ENCODE measurements around the gene DAAM1. TPM values are rescaled to one million over a fixed set of nuclear protein-coding genes. Genes with fewer than 3 reads are reported as not detected.

DAAM1 gene
- total RNA-seq, 1 donor from 2014 or later: 232 TPM

DNA sequence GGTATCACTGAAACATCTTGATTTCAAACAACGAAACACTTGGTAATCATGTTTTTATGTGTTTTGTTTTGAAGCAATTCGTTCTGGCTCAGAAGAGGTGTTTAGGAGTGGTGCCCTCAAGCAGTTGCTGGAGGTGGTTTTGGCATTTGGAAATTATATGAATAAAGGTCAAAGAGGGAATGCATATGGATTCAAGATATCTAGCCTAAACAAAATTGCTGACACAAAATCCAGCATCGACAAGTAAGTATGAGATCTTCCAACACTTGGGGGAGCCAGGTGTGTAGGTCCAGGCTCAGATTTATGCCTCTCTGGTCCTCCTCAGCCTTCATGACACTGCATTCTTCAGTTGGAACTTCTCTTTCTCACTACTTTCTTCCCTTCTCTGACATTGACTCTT, 166.6 kb downstream of the DAAM1 start:
- DNase-seq (ENCODE audit: low spot score in 2 of 2) (no peak), FAIRE-seq (no peak)

DNA sequence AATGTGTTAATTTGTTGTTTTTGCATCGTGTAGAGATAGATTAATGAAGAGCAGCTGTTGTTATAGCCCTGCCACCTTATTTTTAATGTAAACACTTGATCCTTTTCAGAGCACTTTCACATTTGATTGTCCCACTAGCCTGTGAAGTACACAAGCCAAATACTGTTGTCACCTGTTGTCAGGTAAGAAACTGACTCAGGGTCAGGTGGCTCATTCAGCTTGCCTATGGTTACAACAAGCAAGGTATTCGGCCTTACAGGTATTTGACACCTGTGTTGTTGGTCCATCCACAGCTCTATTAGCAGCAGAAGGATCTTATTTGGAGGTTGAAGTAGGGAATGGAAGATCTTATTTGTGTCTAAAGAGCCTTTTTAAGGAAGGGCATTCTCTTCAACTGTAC, 167.8 kb downstream of the DAAM1 start:
- FAIRE-seq (no peak), DNase-seq (ENCODE audit: low spot score in 2 of 2) (no peak)

DNA sequence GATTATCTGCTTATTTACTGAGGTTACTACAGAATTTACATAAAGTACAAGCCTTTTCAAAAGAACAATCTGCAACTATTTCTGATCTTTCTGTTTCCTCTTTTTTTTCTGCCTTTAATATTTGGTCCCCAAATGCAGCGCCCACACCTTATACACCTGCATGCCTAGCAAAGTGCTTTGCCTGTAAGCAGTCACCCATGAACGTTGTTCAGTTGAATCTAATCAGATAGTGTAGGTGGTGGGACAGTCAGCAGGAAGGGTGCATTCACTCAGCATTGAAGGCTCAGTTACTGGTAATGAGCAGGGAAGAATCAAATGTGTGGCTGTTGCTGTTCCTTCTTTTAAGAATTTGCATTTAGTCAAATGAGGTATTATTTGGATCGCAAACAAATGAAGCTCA, 168.3 kb downstream of the DAAM1 start:
- no peak for DNase-seq (ENCODE audit: low spot score in 2 of 2)
- FAIRE-seq: no peak

DNA sequence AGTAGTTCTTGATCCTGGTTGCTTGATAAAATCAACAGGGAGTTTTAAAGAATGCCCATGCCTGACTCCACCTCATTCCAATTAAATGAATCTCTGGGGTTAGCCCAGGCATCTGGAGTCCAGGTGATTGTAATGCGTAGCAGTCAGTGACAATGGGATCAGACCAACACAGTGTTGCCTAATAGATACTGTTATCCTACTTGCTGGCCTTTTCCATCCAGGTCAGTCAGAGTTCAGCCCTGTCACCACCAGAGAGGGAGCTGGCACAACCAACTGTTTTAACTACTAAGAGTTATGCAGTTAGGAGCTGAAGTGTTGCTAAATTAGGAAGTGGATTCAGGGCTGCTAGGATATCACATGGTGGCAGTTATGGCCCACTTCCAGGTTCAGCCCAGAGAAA, 169.6 kb downstream of the DAAM1 start:
- FAIRE-seq (no peak), DNase-seq (ENCODE audit: low spot score in 2 of 2) (no peak)

GRCh38 chr14:59358784-59359183, 170.3 kb downstream of the DAAM1 start:
- DNase-seq (ENCODE audit: low spot score in 2 of 2) (no peak), FAIRE-seq (no peak)

GRCh38 chr14:59359431-59360124, 171.1 kb downstream of the DAAM1 start:
- FAIRE-seq: no peak
- DNase-seq (ENCODE audit: low spot score in 2 of 2): no peak

- FAIRE-seq: no peak
- no peak for DNase-seq (ENCODE audit: low spot score in 2 of 2)
Measured at GRCh38 chr14:59360233-59360632, 171.8 kb downstream of the DAAM1 start.

DNA sequence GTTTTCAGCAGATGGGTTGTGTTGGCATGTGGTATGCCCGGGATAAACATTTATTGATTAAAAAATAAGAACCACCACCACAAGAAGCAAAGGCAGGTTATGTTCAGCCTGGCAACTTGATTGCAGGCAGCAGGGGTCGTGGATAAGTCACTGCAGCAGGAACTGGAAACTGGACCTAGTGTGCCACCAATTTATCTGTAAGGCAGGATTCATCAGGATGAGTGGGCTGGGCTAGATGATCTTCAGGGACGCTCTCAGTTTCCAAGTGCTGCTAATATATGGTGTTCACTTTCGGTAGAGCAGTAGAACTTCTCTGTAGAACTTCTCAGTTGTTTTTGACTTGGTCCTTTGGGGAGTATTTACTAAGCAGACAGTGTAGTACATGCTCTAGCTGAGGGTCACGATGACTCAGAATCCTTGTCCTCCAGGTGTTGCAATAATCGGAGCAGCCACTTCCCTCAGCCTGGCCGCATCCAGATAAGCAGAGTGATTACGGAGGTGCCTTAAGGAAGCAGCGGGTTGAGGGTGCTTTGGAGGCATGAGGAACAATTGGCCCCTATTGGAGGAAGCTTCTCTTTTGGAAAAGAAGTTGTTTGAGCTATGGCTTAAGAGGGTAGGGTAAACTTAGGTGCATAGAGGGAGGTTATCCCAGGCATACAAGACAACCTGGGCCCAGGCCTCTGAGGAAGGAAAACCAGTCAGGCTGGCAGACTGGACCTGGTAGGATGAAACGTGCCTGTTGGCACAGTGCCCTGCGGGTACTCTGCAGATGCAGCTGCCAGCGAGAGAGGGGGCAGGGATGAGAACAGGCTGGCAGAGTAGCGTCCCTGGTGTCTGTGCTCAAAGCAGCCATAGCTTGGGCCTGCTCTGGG, 172.7 kb downstream of the DAAM1 start:
- FAIRE-seq (no peak), DNase-seq (ENCODE audit: low spot score in 2 of 2) (no peak)

DNA sequence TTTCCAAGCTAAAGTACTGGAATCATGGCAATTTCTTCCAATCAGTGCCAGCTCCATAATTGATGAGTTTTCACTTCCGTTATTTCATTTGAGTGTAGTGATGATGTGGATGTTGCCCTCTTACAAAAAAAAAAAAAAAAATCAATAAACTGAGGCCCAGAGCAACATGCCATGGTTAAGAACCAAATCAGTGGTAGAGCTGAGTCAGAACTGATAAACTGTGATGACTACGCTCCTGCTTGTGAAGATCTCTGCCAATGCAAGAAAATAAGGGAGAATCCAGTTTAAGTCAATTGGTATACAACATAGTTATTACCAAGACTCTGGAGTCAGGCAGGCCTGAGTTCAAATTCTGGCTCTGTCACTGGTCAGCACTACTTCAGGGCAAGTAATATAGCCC, 174.0 kb downstream of the DAAM1 start:
- DNase-seq (ENCODE audit: low spot score in 2 of 2): no peak

DNA sequence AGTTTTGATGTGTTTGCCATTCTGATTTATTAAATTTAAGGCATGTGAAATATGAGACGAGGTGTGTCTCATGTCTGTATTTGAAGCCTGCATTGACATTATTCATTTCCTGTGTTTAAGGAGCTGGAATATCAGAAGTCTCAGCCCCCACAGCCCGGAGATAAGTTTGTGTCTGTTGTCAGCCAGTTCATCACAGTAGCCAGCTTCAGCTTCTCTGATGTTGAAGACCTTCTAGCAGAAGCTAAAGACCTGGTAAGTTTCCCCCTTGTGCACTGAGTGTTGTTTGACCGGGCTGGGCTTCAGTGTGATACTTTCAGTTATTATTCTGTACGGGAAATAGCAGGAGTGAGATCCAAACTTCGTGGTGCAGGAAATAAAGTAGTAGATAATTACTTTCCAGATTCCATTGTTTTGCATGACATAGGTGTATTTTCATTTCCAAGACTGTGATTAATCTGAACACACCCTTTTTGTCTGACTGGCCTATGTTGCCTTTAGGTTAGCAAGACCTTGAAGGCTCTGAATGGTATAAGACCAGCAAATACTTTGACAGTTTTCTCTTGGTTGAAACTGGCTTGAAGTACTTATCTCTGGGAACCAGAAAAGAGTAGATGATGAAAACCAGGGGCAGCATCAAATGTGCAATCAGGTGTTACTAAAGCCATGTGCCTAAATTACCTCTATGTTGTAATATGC, 175.2 kb downstream of the DAAM1 start:
- FAIRE-seq (no peak), DNase-seq (ENCODE audit: low spot score in 2 of 2) (no peak)

More for the DNA sequence above, 174.0 kb downstream of the DAAM1 start:
- FAIRE-seq: no peak

DNA sequence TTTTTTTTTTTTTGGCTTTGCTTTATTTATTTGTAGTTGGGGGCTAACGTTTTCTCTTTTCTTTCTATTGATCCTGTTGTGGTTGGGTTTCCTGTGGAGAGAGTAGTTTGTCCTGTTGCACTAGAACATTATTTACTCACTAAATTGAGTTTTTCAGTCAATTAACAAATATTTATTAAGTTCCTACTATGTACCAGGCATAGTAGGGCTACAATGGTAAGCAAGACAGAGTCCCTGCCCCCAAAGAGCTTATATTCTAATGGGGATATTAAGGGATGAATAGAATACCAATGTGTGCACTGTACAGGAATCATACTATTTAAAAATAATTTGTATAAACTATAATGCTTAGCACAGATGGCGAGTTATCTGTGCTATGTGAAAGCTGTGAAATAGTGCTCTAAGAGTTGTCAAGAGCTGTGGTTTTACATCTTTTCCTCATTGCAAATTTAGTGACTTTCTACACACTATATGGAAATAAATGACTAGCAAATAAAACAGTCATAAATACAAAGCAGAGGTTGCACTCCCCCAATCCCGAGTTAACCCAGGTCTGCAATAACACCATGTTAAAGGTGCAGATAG, 181.8 kb downstream of the DAAM1 start:
- FAIRE-seq (no peak), DNase-seq (ENCODE audit: low spot score in 2 of 2) (no peak)

DNA sequence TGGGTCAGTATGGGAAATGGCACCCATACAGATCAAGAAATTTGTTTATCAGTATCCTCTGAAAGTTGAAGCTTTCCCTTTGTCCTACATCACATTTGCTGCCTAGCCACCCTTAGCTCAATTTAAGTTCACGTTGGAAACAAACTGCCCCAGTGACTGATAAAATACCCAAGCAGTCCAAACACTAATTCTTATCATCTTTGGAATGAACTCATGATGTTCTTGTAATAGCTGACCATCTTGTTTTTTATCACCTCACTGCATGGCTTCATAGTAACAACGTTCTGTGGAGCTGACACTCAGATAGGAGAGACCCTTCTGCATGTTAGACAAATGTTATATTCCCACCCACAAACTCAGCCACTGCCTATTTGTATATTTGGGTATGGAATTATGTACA, 183.3 kb downstream of the DAAM1 start:
- FAIRE-seq: no peak

GRCh38 chr14:59374048-59374447, 185.6 kb downstream of the DAAM1 start:
- no peak for DNase-seq (ENCODE audit: low spot score in 2 of 2)
- no peak for FAIRE-seq

More for the DNA sequence above, 183.3 kb downstream of the DAAM1 start:
- DNase-seq (ENCODE audit: low spot score in 2 of 2): no peak

GRCh38 chr14:59376686-59377085, 188.2 kb downstream of the DAAM1 start:
- DNase-seq (ENCODE audit: low spot score in 2 of 2) (no peak), FAIRE-seq (no peak)

DNA sequence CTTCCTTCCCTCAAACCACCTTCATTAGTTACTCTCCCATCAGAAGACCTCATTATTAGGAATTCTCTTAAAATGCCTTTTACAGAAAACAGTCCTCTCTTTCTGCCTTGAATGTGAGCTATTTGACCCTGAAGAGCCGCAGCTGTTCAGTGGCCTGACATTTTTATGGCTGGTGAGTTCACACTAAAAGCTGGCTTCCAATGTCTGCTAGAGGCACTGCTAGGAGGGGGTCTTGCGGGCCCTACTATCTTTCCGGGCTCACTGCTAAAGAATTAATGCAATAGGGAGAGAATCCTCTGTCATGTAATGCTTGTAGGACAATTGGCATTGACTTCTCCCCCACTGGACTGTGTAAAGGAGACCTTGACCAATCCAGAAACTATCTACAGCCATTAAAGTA, 189.0 kb downstream of the DAAM1 start:
- FAIRE-seq: no peak

DNA sequence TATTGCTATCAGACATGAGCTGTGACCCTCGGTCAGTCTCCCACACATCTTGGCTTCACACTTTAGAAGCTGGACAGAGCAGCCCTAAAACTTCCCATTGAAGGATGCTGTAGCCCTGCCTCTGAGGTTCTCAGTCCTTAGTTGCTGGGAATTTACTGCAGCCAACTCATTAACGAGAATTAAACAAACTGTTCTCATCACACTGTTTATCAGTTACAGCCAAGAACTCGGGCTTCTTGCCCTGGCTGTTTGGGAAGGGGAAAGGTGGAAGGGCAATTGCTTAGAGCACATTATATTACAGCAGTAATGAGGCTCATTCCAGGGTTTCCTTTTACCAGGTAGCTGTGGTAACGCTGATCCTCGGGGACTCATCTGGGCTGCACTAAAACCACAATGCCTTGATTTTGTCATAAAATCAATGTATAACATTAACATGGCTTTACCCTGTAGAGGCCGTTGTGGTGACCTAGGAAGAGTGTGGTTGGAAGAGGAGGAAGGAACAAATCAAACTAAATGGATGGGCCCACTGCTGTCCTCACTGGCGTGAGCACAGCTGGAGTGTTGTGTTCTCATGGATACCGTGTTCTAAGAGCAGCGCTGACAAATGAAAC, 189.6 kb downstream of the DAAM1 start:
- no peak for DNase-seq (ENCODE audit: low spot score in 2 of 2)

More for the DNA sequence above, 189.0 kb downstream of the DAAM1 start:
- no peak for DNase-seq (ENCODE audit: low spot score in 2 of 2)

GRCh38 chr14:59389936-59390335, 201.5 kb downstream of the DAAM1 start:
- no peak for FAIRE-seq

More for the DNA sequence above, 189.6 kb downstream of the DAAM1 start:
- no peak for FAIRE-seq

DNA sequence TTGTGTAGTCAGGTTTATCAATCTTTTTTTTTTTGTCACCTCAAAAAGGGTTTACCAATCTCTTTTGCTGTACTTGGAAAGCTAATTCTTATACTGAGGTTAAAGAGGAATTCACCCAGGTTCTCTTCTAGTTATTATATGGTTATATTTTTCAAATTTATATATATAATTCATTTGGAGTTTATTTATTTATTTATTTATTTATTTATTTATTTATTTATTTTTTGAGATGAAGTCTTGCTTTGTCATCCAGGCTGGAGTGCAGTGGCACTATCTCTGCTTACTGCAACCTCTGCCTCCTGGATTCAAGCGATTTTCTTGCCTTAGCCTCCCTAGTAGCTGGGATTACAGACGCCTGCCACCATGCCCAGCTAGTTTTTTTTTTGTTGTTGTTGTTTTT, 202.9 kb downstream of the DAAM1 start:
- DNase-seq (ENCODE audit: low spot score in 2 of 2): no peak
- no peak for FAIRE-seq

More at GRCh38 chr14:59389936-59390335, 201.5 kb downstream of the DAAM1 start:
- DNase-seq (ENCODE audit: low spot score in 2 of 2): no peak

DNA sequence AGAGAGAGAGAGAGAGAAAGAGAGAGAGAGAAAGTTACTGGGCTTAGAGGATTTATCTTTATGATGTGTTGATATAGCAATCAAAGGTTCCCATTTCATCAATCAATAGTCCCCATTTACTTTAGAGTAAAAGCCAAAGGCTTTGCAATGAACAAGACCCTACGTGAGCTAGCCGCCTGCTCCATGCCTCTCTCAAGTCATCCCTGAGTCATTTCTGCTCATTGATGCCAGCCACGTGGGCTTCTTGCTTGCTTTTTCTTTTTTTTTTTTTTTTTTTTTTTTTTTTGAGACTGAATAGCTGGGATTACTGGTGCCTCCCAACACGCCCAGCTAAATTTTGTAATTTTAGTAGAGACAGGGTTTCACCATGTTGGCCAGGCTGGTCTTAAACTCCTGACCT, 205.8 kb downstream of the DAAM1 start:
- FAIRE-seq: no peak

DNA sequence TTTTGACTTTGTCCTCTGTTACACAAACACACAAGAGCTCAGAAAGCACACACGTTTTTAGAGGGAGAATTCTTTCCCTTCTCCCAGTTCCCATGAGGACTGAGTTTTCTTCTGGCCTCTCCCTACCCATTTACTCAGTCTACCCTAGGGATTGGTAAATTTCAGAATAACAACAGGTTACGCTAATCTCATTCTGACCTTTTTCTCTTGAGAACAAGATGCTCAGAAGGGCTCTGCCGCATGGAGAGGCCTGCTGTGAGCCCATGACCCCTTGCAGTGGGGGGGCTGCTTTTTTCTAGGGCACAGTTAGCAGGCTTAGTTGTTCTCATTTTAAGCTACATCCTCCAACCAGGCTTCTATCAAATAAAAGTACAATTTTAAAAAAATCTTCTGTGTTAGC, 207.2 kb downstream of the DAAM1 start:
- DNase-seq (ENCODE audit: low spot score in 2 of 2) (no peak), FAIRE-seq (no peak)

More for the DNA sequence above, 205.8 kb downstream of the DAAM1 start:
- DNase-seq (ENCODE audit: low spot score in 2 of 2): no peak
